NCI-H748 (cell line): ENCODE results near the gene GJA9.

Experiments
- DNase-seq: peaks from one replicate; lab custom pipeline; 2025; ENCODE audit not compliant: unreplicated experiment; lab: John Stamatoyannopoulos, UW

GJA9 gene

DNA sequence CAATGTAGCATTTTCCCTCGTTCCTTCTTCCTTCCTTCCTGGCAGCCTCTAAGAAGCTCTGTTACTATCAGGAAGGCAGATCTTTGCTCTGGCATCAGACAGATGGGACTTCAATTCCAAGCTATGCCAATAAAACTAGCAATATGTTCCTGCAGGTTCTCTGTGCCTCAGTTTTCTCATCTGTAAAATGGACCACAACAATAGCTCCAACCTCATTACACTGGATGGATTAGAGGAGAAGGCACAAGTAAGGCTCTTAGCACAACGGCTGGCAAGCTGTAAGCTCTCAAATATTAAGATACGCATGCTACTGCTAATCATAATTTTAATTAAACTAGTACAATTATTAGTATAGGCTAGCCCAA is 49.0 kb downstream of the GJA9 start:
- no peak for DNase-seq

DNA sequence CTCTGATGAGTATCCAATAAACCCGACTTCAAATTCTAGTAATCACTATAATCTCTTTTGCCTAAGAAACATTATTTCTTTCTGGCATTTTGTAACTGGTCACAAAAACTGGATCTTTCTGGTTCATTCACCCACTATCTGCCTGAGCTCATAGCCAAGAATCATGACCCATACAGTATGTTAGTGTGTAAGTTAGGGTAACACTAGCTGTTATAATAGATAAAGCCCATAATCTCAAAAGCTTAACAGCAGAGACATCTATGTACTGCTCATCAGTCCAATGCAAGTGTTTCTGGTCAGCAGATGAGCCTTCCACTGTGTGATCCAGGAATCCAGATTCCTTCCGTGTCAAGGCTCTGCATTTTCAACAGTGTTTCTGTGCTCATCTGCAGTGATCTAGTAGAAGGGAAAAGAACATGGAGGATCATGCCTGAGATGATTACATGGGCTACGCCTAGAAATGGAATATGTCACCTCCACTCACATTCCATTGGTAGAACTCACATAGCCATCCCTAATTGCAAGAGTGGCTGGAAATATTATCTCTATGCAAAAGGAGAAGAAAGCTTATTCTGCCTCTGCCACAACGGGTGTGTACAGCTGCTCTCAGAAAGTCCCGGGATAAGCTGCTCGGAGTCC is 49.5 kb downstream of the GJA9 start:
- no peak for DNase-seq

DNA sequence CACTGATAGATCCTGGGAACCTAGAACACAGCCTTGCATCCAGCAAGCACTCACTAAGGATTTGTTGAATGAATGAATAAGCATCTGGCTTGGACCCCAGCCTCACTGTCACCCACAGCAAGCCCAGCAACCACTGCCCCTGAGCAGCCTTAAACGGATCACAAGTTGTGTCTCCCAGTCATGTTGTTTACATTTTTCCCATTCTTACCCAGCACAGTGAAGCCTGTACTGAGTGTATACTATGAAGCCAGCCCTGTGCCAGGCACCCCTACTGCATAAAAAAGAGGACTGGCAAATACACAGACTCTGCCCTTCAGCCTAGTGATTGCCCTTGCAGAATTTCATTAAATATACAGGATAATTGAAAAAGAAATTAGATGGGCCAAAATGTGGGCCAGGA is 52.0 kb downstream of the GJA9 start:
- no peak for DNase-seq

DNA sequence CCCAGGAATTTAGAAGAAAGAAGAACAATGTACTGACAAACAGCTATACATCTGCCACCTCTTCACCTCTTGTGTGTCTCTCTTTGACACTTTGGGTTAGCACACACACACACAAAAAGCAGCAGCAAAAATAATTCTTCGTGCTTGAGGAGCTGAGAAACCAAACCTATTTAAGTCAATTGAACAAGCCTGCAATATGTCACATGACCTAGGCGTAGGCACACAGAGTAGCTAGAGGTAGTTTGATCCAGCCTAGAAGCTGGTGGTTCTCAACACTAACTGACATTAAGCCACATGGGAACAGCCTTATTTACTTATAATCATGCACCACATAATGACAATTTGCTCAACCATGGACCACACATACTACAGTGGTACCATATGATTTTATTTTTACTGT is 54.1 kb downstream of the GJA9 start:
- DNase-seq = no peak

DNA sequence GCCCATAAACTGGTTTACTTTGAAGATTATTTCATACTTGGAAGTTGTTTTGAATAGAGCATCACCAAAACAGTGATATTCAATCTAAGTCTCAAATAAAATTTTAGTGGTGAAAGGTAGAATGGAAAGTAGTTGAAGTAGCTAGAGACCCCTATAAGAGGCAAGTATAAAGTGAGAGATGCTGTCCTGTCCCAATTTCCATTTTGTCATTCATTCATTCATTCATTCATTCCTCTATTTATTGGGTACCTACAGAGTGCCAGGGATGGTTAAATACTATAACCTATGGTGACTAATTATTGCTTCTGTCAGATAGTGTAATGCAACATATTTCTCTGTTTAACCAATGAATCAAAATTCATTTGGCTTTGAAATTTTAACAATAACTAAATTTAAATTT is 54.5 kb downstream of the GJA9 start:
- no peak for DNase-seq

DNA sequence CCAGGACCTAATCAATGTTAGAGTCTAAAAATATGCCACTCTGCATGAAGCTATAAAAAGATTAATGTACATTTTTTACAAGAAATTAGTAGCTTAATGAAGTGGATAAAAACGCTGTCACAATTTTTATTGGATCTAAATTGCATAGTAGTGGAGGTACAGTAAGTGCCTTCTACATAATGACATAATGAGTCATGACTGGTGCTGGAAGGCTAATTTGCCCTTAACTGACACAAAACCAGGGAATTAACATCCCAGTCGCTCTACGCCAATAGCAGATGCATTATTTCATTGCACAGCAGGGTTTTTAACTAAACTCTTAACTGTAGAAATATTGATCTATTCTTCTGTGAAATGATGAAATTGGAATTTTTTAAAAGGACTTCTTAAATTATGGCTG is 55.1 kb downstream of the GJA9 start:
- DNase-seq = peak; percentile 28
